DND-41 (cell line): ENCODE data around the gene IGSF9.

Source experiments
- ATAC-seq: fragments of 200-7000 bp; cut with Tn5 transposase; 3 replicates; pipeline ENCODE4 v1.9.1; 2021; ENCODE audit warnings: low read depth; ENCODE audit not compliant: insufficient read depth
- DNase-seq: peaks from one replicate; pipeline ENCODE4 v3.0.0-alpha.2; 2020
- H2AFZ ChIP-seq: 2 replicates; pipeline ENCODE4 v1.6.0; 2012; ENCODE audit warnings: low read depth, low read length
- H3K27ac ChIP-seq: 2 replicates; pipeline ENCODE4 v1.5.1; 2012; ENCODE audit warnings: low read length, inconsistent platforms
- H3K27me3 ChIP-seq: fragments of 200-600 bp; sonication (generic); 2 replicates; pipeline ENCODE4 v1.6.0; 2012; ENCODE audit warnings: low read length, mild to moderate bottlenecking, inconsistent platforms; ENCODE audit not compliant: insufficient read depth, poor library complexity
- H3K36me3 ChIP-seq: 2 replicates; pipeline ENCODE4 v1.5.1; 2012; ENCODE audit warnings: low read length, inconsistent platforms; ENCODE audit not compliant: insufficient read depth
- H3K4me1 ChIP-seq: 2 replicates; pipeline ENCODE4 v1.5.1; 2012; ENCODE audit warnings: mild to moderate bottlenecking, low read length; ENCODE audit not compliant: insufficient read depth
- H3K4me2 ChIP-seq: 2 replicates; pipeline ENCODE4 v1.6.0; 2012; ENCODE audit warnings: mild to moderate bottlenecking, moderate library complexity, low read length, inconsistent platforms; ENCODE audit not compliant: insufficient read depth
- H3K4me3 ChIP-seq, 2 experiments: fragments of 200-600 bp in 1 of 2; shearing (Covaris generic) in 1 of 2; 2 replicates each; pipeline ENCODE4 v1.5.1; 2012 to 2016; ENCODE audit warnings: inconsistent platforms in 2 of 2, low read length in 2 of 2, mild to moderate bottlenecking in 2 of 2, low read depth in 1 of 2, moderate library complexity in 1 of 2
- H3K79me2 ChIP-seq: 2 replicates; pipeline ENCODE4 v1.6.0; 2012; ENCODE audit warnings: low read length, inconsistent platforms; ENCODE audit not compliant: insufficient read depth
- H3K9ac ChIP-seq: 2 replicates; pipeline ENCODE4 v1.6.0; 2012; ENCODE audit warnings: low read depth, mild to moderate bottlenecking, inconsistent platforms, low read length, moderate library complexity
- H3K9me3 ChIP-seq: 2 replicates; pipeline ENCODE4 v1.5.1; 2012; ENCODE audit warnings: low read length, moderate library complexity, mild to moderate bottlenecking, inconsistent platforms; ENCODE audit not compliant: insufficient read depth, severe bottlenecking
- H4K20me1 ChIP-seq: 2 replicates; pipeline ENCODE4 v1.6.0; 2012; ENCODE audit warnings: low read length; ENCODE audit not compliant: insufficient read depth
- EZH2 ChIP-seq: IDR thresholded peaks from 3 replicates; pipeline ENCODE4 v1.6.1; 2012; ENCODE audit warnings: borderline replicate concordance, low read depth, mild to moderate bottlenecking, moderate library complexity, low read length, inconsistent platforms; ENCODE audit not compliant: severe bottlenecking
- TF ChIP-seq, protein P1 (sequence below): IDR thresholded peaks from 2 replicates; pipeline ENCODE4 v1.5.1; 2012; ENCODE audit warnings: borderline replicate concordance, low read length, moderate library complexity, mild to moderate bottlenecking; ENCODE audit not compliant: poor library complexity, severe bottlenecking; ENCODE audit errors: extremely low read depth

The IGSF9 gene

DNA sequence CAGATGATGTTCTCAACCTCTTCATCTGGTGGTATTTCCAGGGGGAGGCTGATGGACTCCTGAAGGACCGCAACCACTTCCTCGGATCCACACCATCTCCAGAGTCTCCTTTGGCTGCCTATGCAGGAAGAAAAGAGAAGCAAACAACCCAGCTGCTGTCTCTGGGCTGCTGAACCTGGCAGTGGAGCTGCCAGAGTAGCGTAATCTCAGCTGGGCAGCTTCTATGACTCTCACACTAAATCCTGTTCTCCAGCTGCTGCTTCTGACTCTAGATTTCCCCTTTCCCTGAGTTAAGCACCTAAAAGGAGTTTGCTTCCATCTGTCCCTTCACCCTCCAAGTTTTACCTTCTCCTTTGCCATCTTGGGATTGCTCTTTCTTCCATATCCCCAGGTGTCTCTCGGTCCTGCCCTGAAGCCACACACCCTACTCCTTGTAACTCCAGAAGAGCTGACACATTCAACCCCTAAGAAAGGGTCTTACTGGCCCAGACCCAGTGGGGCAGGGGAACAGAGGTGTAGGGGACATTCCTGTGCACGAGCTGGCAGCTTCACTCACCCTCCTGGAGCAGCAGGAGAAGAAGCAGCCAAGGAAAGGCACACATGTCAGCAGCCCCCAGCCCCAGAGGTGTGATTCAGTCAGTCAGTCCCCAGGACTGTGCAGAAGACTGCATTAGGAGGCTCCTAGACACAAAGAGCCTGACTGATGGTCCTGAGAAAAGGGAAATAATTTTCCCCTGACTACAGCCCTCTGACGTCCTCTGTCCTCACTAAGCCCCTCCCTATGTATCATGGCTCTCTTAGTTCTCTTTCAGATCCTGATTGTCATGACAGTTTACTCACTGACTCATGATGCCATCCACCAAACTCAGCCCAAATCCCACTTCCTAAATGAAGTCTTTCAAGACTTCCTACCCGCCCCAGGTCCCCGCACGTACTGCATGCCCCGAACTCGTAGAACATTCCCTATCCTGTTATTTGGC, 8.4 kb upstream of the IGSF9 start, which contains the start of gene SLAMF9:
Gene SLAMF9, minus strand, starts transcription at position 702 of the 980 bp plus-strand sequence. Its CDS starts 100 bp downstream, at position 602.
- Histone ChIP-seq H3K4me3 (no peak within 1 kb of the TSS), H3K36me3 (no peaks in the 10 kb centered on the region), H3K4me2 (no peak within 1 kb of the TSS), H2AFZ (no peak within 1 kb of the TSS), H3K9ac (no peak within 1 kb of the TSS), H3K9me3 (no peaks in the 10 kb centered on the region), H4K20me1 (no peaks in the 10 kb centered on the region), H3K27me3 (peaks cover 20% of the 10 kb centered on the region), H3K79me2 (no peaks in the 10 kb centered on the region), H3K27ac (no peak within 1 kb of the TSS), H3K4me1 (no peaks in the 10 kb centered on the region)
- no peak for TF ChIP-seq EZH2
- TF ChIP-seq, protein P1, sequence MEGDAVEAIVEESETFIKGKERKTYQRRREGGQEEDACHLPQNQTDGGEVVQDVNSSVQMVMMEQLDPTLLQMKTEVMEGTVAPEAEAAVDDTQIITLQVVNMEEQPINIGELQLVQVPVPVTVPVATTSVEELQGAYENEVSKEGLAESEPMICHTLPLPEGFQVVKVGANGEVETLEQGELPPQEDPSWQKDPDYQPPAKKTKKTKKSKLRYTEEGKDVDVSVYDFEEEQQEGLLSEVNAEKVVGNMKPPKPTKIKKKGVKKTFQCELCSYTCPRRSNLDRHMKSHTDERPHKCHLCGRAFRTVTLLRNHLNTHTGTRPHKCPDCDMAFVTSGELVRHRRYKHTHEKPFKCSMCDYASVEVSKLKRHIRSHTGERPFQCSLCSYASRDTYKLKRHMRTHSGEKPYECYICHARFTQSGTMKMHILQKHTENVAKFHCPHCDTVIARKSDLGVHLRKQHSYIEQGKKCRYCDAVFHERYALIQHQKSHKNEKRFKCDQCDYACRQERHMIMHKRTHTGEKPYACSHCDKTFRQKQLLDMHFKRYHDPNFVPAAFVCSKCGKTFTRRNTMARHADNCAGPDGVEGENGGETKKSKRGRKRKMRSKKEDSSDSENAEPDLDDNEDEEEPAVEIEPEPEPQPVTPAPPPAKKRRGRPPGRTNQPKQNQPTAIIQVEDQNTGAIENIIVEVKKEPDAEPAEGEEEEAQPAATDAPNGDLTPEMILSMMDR = no peak
- ATAC-seq (no peak), DNase-seq (no peak)

DNA sequence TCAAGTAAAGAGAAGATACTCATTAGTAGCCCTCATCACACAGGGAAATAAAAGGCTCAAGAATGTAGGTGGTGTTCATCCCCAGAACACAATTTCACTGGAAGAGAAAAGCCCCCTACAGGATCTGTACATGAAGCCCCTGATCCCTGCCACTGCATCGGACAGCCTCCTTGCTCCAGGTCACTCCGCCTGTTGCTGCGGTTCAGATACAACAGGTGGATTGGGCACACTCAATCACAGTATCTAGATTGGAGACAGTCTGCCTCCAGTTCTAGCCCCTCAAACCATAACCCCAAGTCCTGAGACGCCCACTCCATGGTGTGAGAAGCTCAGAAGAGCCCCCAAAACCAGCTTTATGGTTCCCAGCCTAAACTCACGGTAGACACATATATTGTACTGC, 7.5 kb upstream of the IGSF9 start:
- Histone ChIP-seq H3K9me3 (no peaks in the 10 kb centered on the region), H3K27ac (no peak overlapping the region), H3K4me2 (no peak overlapping the region), H3K4me1 (no peaks in the 10 kb centered on the region), H2AFZ (no peak overlapping the region), H3K36me3 (no peaks in the 10 kb centered on the region), H3K4me3 (no peak overlapping the region), H4K20me1 (no peaks in the 10 kb centered on the region), H3K27me3 (peaks cover 28% of the 10 kb centered on the region), H3K9ac (no peak overlapping the region), H3K79me2 (no peaks in the 10 kb centered on the region)
- TF ChIP-seq, protein P1 = no peak
- TF ChIP-seq EZH2 = no peak
- ATAC-seq (no peak), DNase-seq (no peak)

DNA sequence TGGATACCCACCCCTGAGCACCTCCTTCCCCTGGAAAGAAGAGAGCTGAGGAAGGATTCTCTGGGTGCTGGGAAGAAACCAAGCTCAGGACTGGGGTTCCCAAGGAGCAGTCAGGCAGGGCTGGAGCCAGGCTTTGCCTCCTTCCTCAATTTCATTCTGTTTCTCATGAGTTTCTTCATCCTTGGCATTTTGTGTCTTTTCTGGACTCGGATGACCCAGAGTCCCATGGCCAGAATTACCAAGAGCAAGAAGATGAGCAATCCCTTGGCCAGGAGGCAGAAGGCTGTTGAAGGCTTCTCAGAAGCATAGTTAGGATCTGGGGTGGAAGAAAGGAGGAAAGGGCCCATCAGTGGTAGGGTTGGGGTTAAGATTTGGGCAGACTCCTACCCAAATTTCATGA, 6.1 kb upstream of the IGSF9 start:
- no peaks in the 10 kb centered on the region for H4K20me1 ChIP-seq
- ATAC-seq (no peak), DNase-seq (no peak)
- H3K27me3 ChIP-seq = peaks cover 35% of the 10 kb centered on the region
- H3K4me1 ChIP-seq = no peaks in the 10 kb centered on the region
- H3K4me2 ChIP-seq = no peak overlapping the region
- no peaks in the 10 kb centered on the region for H3K79me2 ChIP-seq
- H3K36me3 ChIP-seq = no peaks in the 10 kb centered on the region
- H3K27ac ChIP-seq = no peak overlapping the region
- no peak overlapping the region for H3K9ac ChIP-seq
- no peak overlapping the region for H3K4me3 ChIP-seq
- TF ChIP-seq EZH2 = no peak
- H2AFZ ChIP-seq = no peak overlapping the region
- no peaks in the 10 kb centered on the region for H3K9me3 ChIP-seq

DNA sequence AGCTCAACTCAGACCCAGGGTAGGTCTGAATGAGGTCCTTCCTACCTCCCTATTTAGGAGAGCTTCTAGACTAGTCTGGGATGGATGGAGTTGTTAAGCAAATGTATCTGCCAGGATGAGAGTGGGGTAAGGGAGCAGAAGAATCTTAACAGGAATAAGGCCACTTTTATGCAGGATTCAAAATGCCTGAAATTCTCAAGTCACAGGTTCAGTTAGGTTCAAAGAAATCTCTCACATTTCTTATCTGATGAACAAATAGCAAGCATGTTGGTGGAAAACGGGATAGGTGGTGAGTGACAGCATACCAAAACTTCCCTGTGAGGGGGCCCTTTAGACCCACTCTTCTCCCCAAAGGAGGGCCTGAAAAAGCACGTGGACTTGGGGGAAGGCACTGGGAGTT, 5.6 kb upstream of the IGSF9 start:
- H3K27me3 ChIP-seq = peaks cover 40% of the 10 kb centered on the region
- ATAC-seq (no peak), DNase-seq (no peak)
- no peak overlapping the region for H3K4me3 ChIP-seq
- H2AFZ ChIP-seq = no peak overlapping the region
- no peaks in the 10 kb centered on the region for H3K9me3 ChIP-seq
- no peak overlapping the region for H3K4me2 ChIP-seq
- no peaks in the 10 kb centered on the region for H3K36me3 ChIP-seq
- no peak overlapping the region for H3K9ac ChIP-seq
- no peak overlapping the region for H3K27ac ChIP-seq
- no peak for TF ChIP-seq EZH2
- TF ChIP-seq, protein P1 = no peak
- no peaks in the 10 kb centered on the region for H4K20me1 ChIP-seq
- H3K4me1 ChIP-seq = no peaks in the 10 kb centered on the region
- H3K79me2 ChIP-seq = no peaks in the 10 kb centered on the region
